Measurements from ENCODE around the gene SLC28A3.

SLC28A3 gene

DNA sequence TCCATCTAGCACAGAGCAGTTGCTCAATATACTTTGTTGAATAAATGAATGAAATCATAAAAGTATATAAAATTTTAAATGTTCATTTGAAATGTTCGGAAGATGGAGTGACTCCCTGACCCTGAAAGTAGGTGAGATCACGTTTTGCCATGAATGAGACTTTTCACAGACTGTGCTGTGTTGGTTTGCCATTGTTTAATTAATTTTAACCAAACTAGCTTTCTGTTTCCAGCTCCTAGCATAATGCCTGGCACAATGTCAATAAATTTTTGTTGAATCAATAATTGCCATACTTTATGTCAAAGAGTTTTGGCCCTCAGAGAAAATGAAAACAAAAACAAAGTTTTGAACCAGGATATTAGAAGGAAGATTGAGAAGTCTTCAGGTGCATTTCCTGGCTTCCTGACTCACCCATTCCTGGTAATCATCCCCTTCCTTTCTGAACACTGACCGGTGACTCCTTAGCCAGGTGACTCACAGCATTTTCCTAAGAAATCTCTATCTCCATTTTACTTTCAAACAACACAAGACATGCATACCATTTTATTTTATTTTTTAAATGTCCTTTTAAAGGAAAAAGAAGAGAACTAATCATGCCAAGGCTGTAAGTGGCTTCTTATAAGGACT lies 15.1 kb downstream of the SLC28A3 start:
- TF ChIP-seq ZNF565 (CRISPR knock-in tag; conservative IDR thresholded peaks at IDR 0.05; ENCODE audit: low read depth) (no peak), GLIS3 (CRISPR knock-in tag; IDR thresholded peaks at IDR 0.05) (no peak), ZFP30 (CRISPR knock-in tag; IDR thresholded peaks at IDR 0.05) (no peak), RARB (CRISPR knock-in tag; IDR thresholded peaks at IDR 0.05) (no peak), ZNF70 (CRISPR knock-in tag; IDR thresholded peaks at IDR 0.05) (no peak)
- TF ChIP-seq, protein P1, sequence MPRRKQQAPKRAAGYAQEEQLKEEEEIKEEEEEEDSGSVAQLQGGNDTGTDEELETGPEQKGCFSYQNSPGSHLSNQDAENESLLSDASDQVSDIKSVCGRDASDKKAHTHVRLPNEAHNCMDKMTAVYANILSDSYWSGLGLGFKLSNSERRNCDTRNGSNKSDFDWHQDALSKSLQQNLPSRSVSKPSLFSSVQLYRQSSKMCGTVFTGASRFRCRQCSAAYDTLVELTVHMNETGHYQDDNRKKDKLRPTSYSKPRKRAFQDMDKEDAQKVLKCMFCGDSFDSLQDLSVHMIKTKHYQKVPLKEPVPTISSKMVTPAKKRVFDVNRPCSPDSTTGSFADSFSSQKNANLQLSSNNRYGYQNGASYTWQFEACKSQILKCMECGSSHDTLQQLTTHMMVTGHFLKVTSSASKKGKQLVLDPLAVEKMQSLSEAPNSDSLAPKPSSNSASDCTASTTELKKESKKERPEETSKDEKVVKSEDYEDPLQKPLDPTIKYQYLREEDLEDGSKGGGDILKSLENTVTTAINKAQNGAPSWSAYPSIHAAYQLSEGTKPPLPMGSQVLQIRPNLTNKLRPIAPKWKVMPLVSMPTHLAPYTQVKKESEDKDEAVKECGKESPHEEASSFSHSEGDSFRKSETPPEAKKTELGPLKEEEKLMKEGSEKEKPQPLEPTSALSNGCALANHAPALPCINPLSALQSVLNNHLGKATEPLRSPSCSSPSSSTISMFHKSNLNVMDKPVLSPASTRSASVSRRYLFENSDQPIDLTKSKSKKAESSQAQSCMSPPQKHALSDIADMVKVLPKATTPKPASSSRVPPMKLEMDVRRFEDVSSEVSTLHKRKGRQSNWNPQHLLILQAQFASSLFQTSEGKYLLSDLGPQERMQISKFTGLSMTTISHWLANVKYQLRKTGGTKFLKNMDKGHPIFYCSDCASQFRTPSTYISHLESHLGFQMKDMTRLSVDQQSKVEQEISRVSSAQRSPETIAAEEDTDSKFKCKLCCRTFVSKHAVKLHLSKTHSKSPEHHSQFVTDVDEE (CRISPR knock-in tag; IDR thresholded peaks at IDR 0.05), result no peak
- TF ChIP-seq, protein P2, sequence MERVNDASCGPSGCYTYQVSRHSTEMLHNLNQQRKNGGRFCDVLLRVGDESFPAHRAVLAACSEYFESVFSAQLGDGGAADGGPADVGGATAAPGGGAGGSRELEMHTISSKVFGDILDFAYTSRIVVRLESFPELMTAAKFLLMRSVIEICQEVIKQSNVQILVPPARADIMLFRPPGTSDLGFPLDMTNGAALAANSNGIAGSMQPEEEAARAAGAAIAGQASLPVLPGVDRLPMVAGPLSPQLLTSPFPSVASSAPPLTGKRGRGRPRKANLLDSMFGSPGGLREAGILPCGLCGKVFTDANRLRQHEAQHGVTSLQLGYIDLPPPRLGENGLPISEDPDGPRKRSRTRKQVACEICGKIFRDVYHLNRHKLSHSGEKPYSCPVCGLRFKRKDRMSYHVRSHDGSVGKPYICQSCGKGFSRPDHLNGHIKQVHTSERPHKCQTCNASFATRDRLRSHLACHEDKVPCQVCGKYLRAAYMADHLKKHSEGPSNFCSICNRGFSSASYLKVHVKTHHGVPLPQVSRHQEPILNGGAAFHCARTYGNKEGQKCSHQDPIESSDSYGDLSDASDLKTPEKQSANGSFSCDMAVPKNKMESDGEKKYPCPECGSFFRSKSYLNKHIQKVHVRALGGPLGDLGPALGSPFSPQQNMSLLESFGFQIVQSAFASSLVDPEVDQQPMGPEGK (CRISPR knock-in tag; IDR thresholded peaks at IDR 0.05; ENCODE audit: borderline replicate concordance), result no peak
- TF ChIP-seq, protein P3, sequence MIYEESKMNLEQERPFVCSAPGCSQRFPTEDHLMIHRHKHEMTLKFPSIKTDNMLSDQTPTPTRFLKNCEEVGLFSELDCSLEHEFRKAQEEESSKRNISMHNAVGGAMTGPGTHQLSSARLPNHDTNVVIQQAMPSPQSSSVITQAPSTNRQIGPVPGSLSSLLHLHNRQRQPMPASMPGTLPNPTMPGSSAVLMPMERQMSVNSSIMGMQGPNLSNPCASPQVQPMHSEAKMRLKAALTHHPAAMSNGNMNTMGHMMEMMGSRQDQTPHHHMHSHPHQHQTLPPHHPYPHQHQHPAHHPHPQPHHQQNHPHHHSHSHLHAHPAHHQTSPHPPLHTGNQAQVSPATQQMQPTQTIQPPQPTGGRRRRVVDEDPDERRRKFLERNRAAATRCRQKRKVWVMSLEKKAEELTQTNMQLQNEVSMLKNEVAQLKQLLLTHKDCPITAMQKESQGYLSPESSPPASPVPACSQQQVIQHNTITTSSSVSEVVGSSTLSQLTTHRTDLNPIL (CRISPR knock-in tag; IDR thresholded peaks at IDR 0.05; ENCODE audit: low read depth), result no peak
- TF ChIP-seq, protein P4, sequence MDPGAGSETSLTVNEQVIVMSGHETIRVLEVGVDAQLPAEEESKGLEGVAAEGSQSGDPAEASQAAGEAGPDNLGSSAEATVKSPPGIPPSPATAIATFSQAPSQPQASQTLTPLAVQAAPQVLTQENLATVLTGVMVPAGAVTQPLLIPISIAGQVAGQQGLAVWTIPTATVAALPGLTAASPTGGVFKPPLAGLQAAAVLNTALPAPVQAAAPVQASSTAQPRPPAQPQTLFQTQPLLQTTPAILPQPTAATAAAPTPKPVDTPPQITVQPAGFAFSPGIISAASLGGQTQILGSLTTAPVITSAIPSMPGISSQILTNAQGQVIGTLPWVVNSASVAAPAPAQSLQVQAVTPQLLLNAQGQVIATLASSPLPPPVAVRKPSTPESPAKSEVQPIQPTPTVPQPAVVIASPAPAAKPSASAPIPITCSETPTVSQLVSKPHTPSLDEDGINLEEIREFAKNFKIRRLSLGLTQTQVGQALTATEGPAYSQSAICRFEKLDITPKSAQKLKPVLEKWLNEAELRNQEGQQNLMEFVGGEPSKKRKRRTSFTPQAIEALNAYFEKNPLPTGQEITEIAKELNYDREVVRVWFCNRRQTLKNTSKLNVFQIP (CRISPR knock-in tag; IDR thresholded peaks at IDR 0.05; ENCODE audit: borderline replicate concordance, low read depth), result no peak
- ATAC-seq, result no peak

- TF ChIP-seq, protein P2 (CRISPR knock-in tag; IDR thresholded peaks at IDR 0.05; ENCODE audit: borderline replicate concordance), result no peak
- ATAC-seq, result no peak
Measured at GRCh38 chr9:84324811-84325210, 15.7 kb downstream of the SLC28A3 start.

DNA sequence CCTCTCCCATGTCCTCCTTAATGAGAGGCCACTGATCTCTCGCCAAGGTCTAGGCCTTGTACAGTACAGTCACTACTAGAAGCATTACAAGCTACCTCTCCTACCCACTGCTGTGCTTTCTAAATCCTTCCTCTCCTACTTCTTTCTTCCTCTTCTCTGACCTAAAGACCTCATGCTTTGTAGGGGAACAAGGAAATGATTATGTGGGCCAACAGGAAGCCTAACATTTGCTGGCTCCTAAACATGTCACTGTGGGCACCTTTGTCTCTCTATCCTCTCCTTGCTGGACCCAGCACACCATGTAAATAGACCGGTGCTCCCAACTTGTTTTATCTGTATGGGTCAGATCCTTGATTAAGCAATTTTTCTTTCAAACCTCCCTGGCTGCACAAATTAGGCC lies 16.7 kb downstream of the SLC28A3 start:
- no peak for TF ChIP-seq SNAI2 (CRISPR knock-in tag; IDR thresholded peaks at IDR 0.05)
- no peak for TF ChIP-seq ESRRG (CRISPR knock-in tag; IDR thresholded peaks at IDR 0.05)
- no peak for TF ChIP-seq TOX (CRISPR knock-in tag; IDR thresholded peaks at IDR 0.05; ENCODE audit: borderline replicate concordance)
- TF ChIP-seq TCF4 (CRISPR knock-in tag; IDR thresholded peaks at IDR 0.05; ENCODE audit: borderline replicate concordance), result no peak
- TF ChIP-seq ZNF70 (CRISPR knock-in tag; IDR thresholded peaks at IDR 0.05), result no peak
- no peak for TF ChIP-seq GLIS3 (CRISPR knock-in tag; IDR thresholded peaks at IDR 0.05)
- TF ChIP-seq, protein P4 (CRISPR knock-in tag; IDR thresholded peaks at IDR 0.05; ENCODE audit: borderline replicate concordance, low read depth), result no peak
- no peak for ATAC-seq

- ATAC-seq, result 0 out of 3 replicates have a peak, but pooled peaks have one; percentile 21
Measured at GRCh38 chr9:84322828-84323227, 17.7 kb downstream of the SLC28A3 start.

More at GRCh38 chr9:84322828-84323227, 17.7 kb downstream of the SLC28A3 start:
- TF ChIP-seq RARB (CRISPR knock-in tag; IDR thresholded peaks at IDR 0.05) (no peak), ESRRG (CRISPR knock-in tag; IDR thresholded peaks at IDR 0.05) (no peak)
- TF ChIP-seq, protein P2 (CRISPR knock-in tag; IDR thresholded peaks at IDR 0.05; ENCODE audit: borderline replicate concordance), result no peak
